AG04450 (cell line): Measurements from ENCODE around the gene CDC6. TPM values are rescaled to one million over a fixed set of nuclear protein-coding genes. Genes with fewer than 3 reads are reported as not detected.

ENCODE experiments used
- CTCF ChIA-PET: fragments of 300-600, 350-600 bp; formaldehyde crosslinking; extraction: SDS; loops from one replicate; lab custom pipeline; 2022; ENCODE audit warnings: antibody characterized with exemption, inconsistent platforms; lab: Charles Lee
- POLR2A ChIA-PET: fragments of 350-600 bp; formaldehyde crosslinking; extraction: SDS; loops from one replicate; lab custom pipeline; 2021; ENCODE audit warnings: antibody characterized with exemption, inconsistent platforms; lab: Yijun Ruan, JAX
- DNase-seq: peaks from one replicate; pipeline ENCODE4 v3.0.0-alpha.2; 2011; ENCODE audit warnings: low read depth, low spot score
- H3K27ac ChIP-seq: one replicate; pipeline ENCODE4 v1.5.1; 2012; ENCODE audit warnings: low read depth, low read length, control low read depth
- H3K27me3 ChIP-seq: one replicate; pipeline ENCODE4 v1.6.0; 2012; ENCODE audit warnings: low read length; ENCODE audit not compliant: control insufficient read depth, insufficient read depth
- H3K4me3 ChIP-seq: 2 replicates; pipeline ENCODE4 v1.5.1; 2011; ENCODE audit warnings: mild to moderate bottlenecking, low read depth, low read length, control low read depth
- H3K9me3 ChIP-seq: 2 replicates; pipeline ENCODE4 v1.5.1; 2012; ENCODE audit warnings: low read length; ENCODE audit not compliant: control insufficient read depth, insufficient read depth
- polyA plus RNA-seq: library from polyadenylated mRNA; depleted of rRNA; stranded (reverse); fragments of >200 nt; gene quantifications from 2 replicates; pipeline ENCODE4 v1.2.3, GENCODE V29; 2011
- TF ChIP-seq, protein P1 (sequence below): IDR thresholded peaks from 2 replicates; pipeline ENCODE4 v1.5.1; 2011; ENCODE audit warnings: low read depth, low read length, control low read depth, inconsistent platforms

The CDC6 gene
- polyA plus RNA-seq, 1 experiment, result 8.6 TPM

DNA sequence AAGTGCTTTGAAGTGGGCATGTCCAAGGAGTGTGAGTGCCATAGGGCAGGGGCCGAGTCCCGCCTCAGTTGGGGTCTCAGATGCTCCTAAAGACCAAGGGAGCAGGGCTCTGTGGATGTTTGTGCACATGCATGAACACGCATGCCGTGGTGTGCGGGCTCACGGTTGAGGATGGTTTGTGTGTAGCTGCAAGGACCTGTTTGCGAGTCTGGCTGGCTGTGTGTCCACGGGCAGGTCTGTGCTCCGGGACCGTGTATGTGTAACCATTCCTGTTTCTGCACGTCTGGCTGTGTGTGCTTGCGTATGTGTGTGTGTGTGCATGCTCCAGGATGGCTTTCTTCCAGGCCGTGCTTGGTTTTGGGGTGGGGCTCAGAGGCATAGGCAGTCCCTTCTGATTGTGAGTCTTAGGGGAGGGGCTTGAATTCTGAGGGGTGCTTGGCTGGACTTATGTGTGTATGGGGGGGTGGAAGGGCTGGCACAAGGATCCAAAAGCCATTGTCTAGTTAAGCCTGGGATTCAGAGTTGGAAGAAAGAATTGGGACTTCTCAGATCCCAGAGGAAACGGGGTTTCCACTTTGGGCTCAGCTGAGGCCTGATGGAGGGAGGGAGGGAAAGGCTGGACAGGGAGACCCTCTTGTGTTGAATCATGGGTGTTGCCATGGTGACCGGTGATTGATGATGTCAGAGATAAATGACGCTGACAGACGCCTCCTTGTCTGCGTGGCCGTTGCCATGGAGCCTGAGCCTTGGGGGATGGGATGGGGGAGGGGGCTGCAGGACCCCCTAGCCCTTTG is 62.4 kb downstream of the CDC6 start:
- DNase-seq, result no peak
- Histone ChIP-seq H3K27ac (no peak overlapping the region), H3K27me3 (no peaks in the 10 kb centered on the region), H3K9me3 (no peaks in the 10 kb centered on the region; the same call in 1 of the 2 replicates), H3K4me3 (no peak overlapping the region)
- ChIA-PET POLR2A (no interaction called here), CTCF (no interaction called here)
- TF ChIP-seq, protein P1, sequence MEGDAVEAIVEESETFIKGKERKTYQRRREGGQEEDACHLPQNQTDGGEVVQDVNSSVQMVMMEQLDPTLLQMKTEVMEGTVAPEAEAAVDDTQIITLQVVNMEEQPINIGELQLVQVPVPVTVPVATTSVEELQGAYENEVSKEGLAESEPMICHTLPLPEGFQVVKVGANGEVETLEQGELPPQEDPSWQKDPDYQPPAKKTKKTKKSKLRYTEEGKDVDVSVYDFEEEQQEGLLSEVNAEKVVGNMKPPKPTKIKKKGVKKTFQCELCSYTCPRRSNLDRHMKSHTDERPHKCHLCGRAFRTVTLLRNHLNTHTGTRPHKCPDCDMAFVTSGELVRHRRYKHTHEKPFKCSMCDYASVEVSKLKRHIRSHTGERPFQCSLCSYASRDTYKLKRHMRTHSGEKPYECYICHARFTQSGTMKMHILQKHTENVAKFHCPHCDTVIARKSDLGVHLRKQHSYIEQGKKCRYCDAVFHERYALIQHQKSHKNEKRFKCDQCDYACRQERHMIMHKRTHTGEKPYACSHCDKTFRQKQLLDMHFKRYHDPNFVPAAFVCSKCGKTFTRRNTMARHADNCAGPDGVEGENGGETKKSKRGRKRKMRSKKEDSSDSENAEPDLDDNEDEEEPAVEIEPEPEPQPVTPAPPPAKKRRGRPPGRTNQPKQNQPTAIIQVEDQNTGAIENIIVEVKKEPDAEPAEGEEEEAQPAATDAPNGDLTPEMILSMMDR, result no peak

DNA sequence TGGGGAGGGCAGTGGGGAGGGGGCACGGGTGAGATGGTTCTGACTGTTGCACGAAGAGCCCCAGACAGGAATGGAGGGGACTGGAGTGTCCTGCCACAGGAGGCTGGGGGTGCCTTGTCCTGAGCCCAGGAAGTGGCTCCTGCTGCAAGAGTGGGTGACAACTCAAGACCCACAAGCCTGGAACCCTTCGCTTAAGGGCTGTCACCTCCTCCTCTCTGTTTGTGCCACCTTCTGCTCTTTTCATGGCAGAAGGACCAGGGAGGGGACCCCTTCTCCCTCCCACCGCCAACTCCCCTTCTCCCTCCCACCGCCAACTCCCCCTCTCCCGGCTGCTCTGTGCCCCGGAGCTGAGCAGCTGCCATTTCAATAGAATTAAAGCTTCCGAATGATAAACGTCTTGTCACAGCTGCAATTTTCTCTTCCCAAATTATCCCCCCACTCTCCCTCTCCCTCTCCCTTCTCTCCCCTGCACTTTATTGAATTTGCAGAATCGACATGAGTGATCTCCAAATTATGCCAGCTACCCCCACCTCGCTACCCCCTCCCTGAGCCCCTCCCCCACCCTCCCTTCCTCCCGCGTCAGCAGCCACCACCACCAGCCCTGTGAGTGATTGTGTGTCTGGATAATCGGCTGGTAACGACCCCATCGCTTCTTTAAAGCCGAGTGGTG is 63.1 kb downstream of the CDC6 start:
- Histone ChIP-seq H3K27me3 (no peaks in the 10 kb centered on the region), H3K27ac (no peak overlapping the region), H3K9me3 (no peaks in the 10 kb centered on the region), H3K4me3 (no peak overlapping the region)
- TF ChIP-seq, protein P1, result no peak
- ChIA-PET POLR2A (interaction anchor here (0.6 kb wide), 1 partner anchor 140 kb away, joined by 4 read pairs; no protein-coding TSS in a partner anchor), CTCF (interaction anchor here (2.2 kb wide), 1 partner anchor 49 kb away, joined by 9 read pairs; no protein-coding TSS in a partner anchor)
- no peak for DNase-seq

DNA sequence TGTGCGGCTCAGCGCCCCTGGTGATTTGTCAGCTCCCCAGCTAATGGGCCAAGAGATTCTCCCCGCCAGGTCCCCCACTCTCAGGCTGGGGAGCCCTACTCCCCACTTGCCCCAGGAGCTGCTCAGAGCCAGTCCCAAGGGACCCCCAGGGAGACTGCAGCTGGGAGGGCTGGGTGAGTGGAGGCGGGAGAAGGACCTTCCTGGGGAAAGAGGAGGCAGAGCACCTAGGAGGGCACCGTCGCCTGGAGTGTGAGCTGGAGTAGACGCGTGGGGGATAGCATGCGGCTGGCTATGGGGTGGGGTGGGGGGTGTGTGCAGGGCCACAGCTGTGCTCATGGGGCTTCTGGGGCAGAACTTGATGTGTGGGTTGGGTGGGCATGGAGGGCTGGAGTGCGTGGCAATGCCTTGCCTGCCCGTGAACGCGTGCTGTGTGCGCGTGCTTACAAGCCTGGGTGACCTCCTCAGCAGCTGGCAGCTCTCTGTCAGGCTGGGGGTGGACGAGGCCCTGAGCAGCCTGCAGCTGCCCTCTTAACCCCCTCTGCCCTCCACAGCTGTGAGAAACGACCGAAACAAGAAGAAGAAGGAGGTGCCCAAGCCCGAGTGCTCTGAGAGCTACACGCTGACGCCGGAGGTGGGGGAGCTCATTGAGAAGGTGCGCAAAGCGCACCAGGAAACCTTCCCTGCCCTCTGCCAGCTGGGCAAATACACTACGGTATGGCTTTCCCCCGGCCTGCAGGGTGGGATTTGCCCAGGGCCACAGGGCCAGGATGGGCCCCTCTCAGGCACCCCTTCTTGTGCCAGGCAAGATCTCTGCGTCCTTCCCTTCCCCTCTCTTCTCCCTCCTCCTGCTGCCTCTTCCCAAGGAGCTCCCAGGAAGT is 63.9 kb downstream of the CDC6 start:
- TF ChIP-seq, protein P1, result no peak
- CTCF ChIA-PET, result interaction anchor here (1.5 to 3.8 kb wide), 3 partner anchors 35 to 50 kb away, joined by 3 to 13 read pairs (median 9); no protein-coding TSS in a partner anchor
- Histone ChIP-seq H3K9me3 (no peaks in the 10 kb centered on the region), H3K27me3 (no peaks in the 10 kb centered on the region), H3K4me3 (no peak overlapping the region), H3K27ac (no peak overlapping the region)
- POLR2A ChIA-PET, result interaction anchor here (0.6 kb wide), 1 partner anchor 139 kb away, joined by 4 read pairs; no protein-coding TSS in a partner anchor
- no peak for DNase-seq

DNA sequence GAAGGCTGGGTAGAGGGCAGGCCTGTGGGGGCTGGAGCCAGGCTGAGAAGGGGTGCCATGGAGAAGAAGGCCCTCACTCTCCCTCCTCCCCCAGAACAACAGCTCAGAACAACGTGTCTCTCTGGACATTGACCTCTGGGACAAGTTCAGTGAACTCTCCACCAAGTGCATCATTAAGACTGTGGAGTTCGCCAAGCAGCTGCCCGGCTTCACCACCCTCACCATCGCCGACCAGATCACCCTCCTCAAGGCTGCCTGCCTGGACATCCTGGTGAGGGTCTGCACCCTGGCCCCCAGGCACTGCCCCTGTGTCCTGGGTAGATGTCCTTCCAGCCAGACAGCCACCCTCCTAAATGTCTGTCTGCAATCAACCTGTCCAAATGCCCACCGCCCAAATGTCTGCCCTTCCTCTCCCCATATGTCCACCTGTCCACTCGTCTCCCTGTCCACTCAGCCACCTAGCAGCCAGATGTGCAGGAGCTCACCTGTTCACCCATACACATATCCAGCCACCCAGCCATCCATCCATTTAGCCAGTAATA is 64.6 kb downstream of the CDC6 start:
- no peak for DNase-seq
- POLR2A ChIA-PET, result no interaction called here
- no peaks in the 10 kb centered on the region for H3K9me3 ChIP-seq

More for the DNA sequence above, 64.6 kb downstream of the CDC6 start:
- TF ChIP-seq, protein P1, result no peak
- Histone ChIP-seq H3K27me3 (no peaks in the 10 kb centered on the region), H3K27ac (no peak overlapping the region), H3K4me3 (no peak overlapping the region)
- CTCF ChIA-PET, result interaction anchor here (1.0 to 3.8 kb wide), 4 partner anchors 35 to 50 kb away, joined by 3 to 13 read pairs (median 6); no protein-coding TSS in a partner anchor
